Measurements from ENCODE around the gene PRKRA. TPM values are rescaled to one million over a fixed set of nuclear protein-coding genes. Genes with fewer than 3 reads are reported as not detected.

Gene PRKRA
- total RNA-seq, 1 experiment from 2014 or later = 59.4 TPM

DNA sequence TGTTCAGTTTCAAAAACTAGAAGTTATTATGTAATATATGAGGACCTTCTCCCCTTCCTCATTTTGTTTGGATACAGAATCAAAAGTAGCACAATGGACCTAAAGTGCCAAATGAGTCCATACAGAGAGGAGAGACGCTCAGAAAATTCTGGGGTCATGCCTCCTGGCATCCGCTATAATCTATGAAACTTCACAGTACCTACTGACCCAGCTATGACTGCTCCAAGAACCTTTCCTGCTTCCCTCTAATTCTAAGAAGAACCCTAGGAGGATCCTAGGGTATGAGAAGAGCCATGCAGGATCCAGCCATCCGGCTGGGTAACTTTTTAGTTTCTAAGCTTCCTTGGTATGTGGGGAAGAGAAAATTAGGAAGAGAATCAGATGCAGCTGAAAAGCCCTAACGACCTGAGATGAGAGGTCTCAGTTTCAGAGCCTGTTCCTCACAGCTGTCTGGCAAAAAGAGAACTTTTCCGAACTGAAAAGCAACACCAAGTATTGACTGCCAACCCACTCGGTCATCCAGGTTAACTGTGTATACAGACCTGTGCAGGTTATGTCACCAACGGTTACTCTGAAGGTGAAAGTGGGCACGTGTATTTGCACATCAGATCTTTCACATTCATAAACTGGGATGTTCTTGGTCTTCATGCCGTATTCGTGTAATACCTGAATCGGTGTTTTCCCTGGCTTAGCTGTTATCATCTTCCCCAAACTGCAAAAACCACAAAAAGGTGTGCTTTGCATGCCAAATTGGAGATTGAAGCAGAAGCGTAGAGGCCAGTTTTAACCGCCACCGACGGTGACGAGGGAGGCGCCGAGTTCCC, 1.1 kb downstream of the PRKRA start:
- CTCF ChIA-PET = interaction anchor here (0.6 to 0.7 kb wide), 2 partner anchors 14 to 109 kb away, joined by 3 read pairs; no protein-coding TSS in a partner anchor
- POLR2A ChIA-PET = no interaction called here
- BruUV-seq (replicated peaks) = no TSS peak
- peaks cover 22% of the 10 kb centered on the region for H3K36me3 ChIP-seq (ENCODE audit: control insufficient read depth, insufficient read depth, low read length)
- peak overlapping the region; percentile 88 to 95 for H3K4me3 ChIP-seq (ENCODE audit: low read depth in 2 of 2, low read length in 2 of 2)
- TF ChIP-seq SIN3A (IDR thresholded peaks at IDR 0.05; ENCODE audit: borderline replicate concordance, insufficient read depth, low read depth, low read length) (no peak), TCF7L2 (IDR thresholded peaks at IDR 0.05; ENCODE audit: low read depth, low read length) (no peak), POLR2AphosphoS5 (IDR thresholded peaks at IDR 0.05; ENCODE audit: low read depth, low read length) (no peak)
- TF ChIP-seq, protein P1, sequence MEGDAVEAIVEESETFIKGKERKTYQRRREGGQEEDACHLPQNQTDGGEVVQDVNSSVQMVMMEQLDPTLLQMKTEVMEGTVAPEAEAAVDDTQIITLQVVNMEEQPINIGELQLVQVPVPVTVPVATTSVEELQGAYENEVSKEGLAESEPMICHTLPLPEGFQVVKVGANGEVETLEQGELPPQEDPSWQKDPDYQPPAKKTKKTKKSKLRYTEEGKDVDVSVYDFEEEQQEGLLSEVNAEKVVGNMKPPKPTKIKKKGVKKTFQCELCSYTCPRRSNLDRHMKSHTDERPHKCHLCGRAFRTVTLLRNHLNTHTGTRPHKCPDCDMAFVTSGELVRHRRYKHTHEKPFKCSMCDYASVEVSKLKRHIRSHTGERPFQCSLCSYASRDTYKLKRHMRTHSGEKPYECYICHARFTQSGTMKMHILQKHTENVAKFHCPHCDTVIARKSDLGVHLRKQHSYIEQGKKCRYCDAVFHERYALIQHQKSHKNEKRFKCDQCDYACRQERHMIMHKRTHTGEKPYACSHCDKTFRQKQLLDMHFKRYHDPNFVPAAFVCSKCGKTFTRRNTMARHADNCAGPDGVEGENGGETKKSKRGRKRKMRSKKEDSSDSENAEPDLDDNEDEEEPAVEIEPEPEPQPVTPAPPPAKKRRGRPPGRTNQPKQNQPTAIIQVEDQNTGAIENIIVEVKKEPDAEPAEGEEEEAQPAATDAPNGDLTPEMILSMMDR (IDR thresholded peaks at IDR 0.05) = no peak
- TF ChIP-seq, protein P2, sequence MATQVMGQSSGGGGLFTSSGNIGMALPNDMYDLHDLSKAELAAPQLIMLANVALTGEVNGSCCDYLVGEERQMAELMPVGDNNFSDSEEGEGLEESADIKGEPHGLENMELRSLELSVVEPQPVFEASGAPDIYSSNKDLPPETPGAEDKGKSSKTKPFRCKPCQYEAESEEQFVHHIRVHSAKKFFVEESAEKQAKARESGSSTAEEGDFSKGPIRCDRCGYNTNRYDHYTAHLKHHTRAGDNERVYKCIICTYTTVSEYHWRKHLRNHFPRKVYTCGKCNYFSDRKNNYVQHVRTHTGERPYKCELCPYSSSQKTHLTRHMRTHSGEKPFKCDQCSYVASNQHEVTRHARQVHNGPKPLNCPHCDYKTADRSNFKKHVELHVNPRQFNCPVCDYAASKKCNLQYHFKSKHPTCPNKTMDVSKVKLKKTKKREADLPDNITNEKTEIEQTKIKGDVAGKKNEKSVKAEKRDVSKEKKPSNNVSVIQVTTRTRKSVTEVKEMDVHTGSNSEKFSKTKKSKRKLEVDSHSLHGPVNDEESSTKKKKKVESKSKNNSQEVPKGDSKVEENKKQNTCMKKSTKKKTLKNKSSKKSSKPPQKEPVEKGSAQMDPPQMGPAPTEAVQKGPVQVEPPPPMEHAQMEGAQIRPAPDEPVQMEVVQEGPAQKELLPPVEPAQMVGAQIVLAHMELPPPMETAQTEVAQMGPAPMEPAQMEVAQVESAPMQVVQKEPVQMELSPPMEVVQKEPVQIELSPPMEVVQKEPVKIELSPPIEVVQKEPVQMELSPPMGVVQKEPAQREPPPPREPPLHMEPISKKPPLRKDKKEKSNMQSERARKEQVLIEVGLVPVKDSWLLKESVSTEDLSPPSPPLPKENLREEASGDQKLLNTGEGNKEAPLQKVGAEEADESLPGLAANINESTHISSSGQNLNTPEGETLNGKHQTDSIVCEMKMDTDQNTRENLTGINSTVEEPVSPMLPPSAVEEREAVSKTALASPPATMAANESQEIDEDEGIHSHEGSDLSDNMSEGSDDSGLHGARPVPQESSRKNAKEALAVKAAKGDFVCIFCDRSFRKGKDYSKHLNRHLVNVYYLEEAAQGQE (IDR thresholded peaks at IDR 0.05; ENCODE audit: insufficient read depth in 1 of 2, low read depth in 2 of 2, low read length in 1 of 2) = no peak
- H3K27ac ChIP-seq (ENCODE audit: low read length) = peak overlapping the region; percentile 90
- H3K9me3 ChIP-seq (ENCODE audit: control insufficient read depth, insufficient read depth, low read depth, low read length) = no peaks in the 10 kb centered on the region
- H3K4me1 ChIP-seq (ENCODE audit: control insufficient read depth, insufficient read depth, low read length) = peaks cover 9% of the 10 kb centered on the region; the same call in 1 of the 2 replicates
- intact Hi-C loops (cut with micrococcal nuclease; ENCODE audit: unreplicated experiment) = loop anchor here (2.0 kb wide), 1 partner anchor 29 kb away; the partner anchor contains the start of gene FKBP7
- no peaks in the 10 kb centered on the region for H3K27me3 ChIP-seq (ENCODE audit: control insufficient read depth, insufficient read depth, low read length)
- in situ Hi-C loops (cut with HindIII; ENCODE audit: low pct_unique_long_range_greater_than_20kb, low sequenced_read_pairs) = no loop called here
- DNase-seq (ENCODE audit: low read depth, low spot score) = no peak
- ATAC-seq = no peak

DNA sequence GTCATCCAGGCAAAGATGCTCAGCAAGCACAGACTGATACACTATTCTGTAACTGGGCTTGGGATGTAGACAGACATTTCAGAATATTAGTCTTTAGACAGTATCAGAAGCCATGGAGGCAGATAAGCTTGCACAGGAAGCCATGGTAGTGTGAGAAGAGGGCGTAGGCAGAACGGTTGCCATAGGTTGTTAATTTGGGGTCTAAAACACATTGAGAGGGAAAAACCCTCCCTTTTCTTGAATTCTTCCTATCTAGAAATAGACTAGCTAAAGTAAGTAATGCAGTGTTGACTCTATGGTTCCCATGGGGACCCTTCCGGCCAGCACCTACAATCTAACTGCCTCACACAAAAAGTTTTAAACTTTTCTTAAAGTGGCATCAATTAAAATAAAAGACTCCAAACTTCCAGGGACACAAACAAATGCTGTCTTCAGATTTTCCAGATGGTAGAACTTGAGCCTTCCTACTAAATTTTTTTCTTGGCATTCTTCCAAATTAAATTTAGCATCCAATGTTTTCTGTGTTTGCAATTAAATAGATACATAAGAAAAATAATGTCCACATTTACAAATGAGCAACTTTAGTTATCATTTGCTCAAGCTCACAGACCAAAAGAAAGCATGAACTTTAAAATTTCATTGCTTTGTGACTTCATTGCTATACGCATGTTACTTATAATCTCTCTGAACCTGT, 1.9 kb downstream of the PRKRA start:
- DNase-seq (ENCODE audit: low read depth, low spot score) (no peak), ATAC-seq (no peak)
- BruUV-seq (replicated peaks) = TSS peak; percentile 57
- no peak overlapping the region for H3K27ac ChIP-seq (ENCODE audit: low read length)
- no peaks in the 10 kb centered on the region for H3K9me3 ChIP-seq (ENCODE audit: control insufficient read depth, insufficient read depth, low read depth, low read length)
- intact Hi-C loops (cut with micrococcal nuclease; ENCODE audit: unreplicated experiment) = no loop called here
- TF ChIP-seq TCF7L2 (IDR thresholded peaks at IDR 0.05; ENCODE audit: low read depth, low read length) = no peak
- TF ChIP-seq, protein P2 (IDR thresholded peaks at IDR 0.05; ENCODE audit: insufficient read depth in 1 of 2, low read depth in 2 of 2, low read length in 1 of 2) = no peak
- TF ChIP-seq POLR2AphosphoS5 (IDR thresholded peaks at IDR 0.05; ENCODE audit: low read depth, low read length) = no peak
- no peak for TF ChIP-seq SIN3A (IDR thresholded peaks at IDR 0.05; ENCODE audit: borderline replicate concordance, insufficient read depth, low read depth, low read length)
- in situ Hi-C loops (cut with HindIII; ENCODE audit: low pct_unique_long_range_greater_than_20kb, low sequenced_read_pairs) = no loop called here
- H3K36me3 ChIP-seq (ENCODE audit: control insufficient read depth, insufficient read depth, low read length) = peaks cover 30% of the 10 kb centered on the region
- ChIA-PET POLR2A (interaction anchor here (0.6 kb wide), 1 partner anchor 104 kb away, joined by 4 read pairs; no protein-coding TSS in a partner anchor), CTCF (no interaction called here)
- H3K27me3 ChIP-seq (ENCODE audit: control insufficient read depth, insufficient read depth, low read length) = no peaks in the 10 kb centered on the region
- peak overlapping the region in 1 of 2 experiments; percentile 95; a peak in 3 of 4 replicates for H3K4me3 ChIP-seq (ENCODE audit: low read depth in 2 of 2, low read length in 2 of 2)
- peaks cover 9% of the 10 kb centered on the region; the same call in 1 of the 2 replicates for H3K4me1 ChIP-seq (ENCODE audit: control insufficient read depth, insufficient read depth, low read length)

Measured in Panc1 (cell line).